B cell (primary cell): ENCODE measurements around the gene SLC37A1. TPM values are rescaled to one million over a fixed set of nuclear protein-coding genes. Genes with fewer than 3 reads are reported as not detected.

Source experiments
- ATAC-seq: fragments of 200-7000 bp; cut with Tn5 transposase; one replicate; pipeline ENCODE4 v1.10.0; 2021; ENCODE audit warnings: low read depth, mild to moderate bottlenecking, moderate number of reproducible peaks, moderate library complexity
- CTCF ChIA-PET: fragments of 350-600 bp; sonication (Branson Sonifier 250); formaldehyde crosslinking; loops from one replicate; lab custom pipeline; 2021; ENCODE audit warnings: antibody characterized with exemption, inconsistent platforms; lab: Charles Lee
- POLR2A ChIA-PET: fragments of 350-600 bp; sonication (Branson Sonifier 250); formaldehyde crosslinking; loops from one replicate; lab custom pipeline; 2021; ENCODE audit warnings: antibody characterized with exemption; lab: Charles Lee
- DNase-seq: peaks from one replicate; pipeline ENCODE4 v3.0.0; 2013
- H2AFZ ChIP-seq: 2 replicates; pipeline ENCODE4 v1.6.1; 2012; ENCODE audit warnings: mild to moderate bottlenecking, low read depth, low read length; ENCODE audit not compliant: insufficient read depth, poor library complexity, severe bottlenecking
- H3K27ac ChIP-seq, 2 donors: 1 replicate in 1 of 2; 2 replicates in 1 of 2; pipeline ENCODE4 v1.5.1; 2012 to 2013; ENCODE audit warnings: low read length in 2 of 2, mild to moderate bottlenecking in 2 of 2, moderate library complexity in 1 of 2
- H3K27me3 ChIP-seq, 4 experiments: fragments of 200-600 bp in 1 of 4; sonication (generic) in 1 of 4; replicated peaks in 1 of 4; 1 replicate in 2 of 4; 2 replicates in 2 of 4; pipeline versions ENCODE4 v1.6.1 to v1.7.0; 2013 to 2016; ENCODE audit warnings: low read length in 3 of 4, mild to moderate bottlenecking in 2 of 4, mixed read lengths in 1 of 4, moderate library complexity in 1 of 4; ENCODE audit not compliant: insufficient read depth in 4 of 4, control insufficient read depth in 3 of 4; ENCODE audit errors: control extremely low read depth in 1 of 4
- H3K36me3 ChIP-seq, 2 experiments: replicated peaks in 1 of 2; 1 replicate in 1 of 2; 2 replicates in 1 of 2; pipeline versions ENCODE4 v1.6.1 to v1.7.1; 2013; ENCODE audit warnings: low read length in 1 of 2; ENCODE audit not compliant: insufficient read depth in 2 of 2, control insufficient read depth in 1 of 2; ENCODE audit errors: control extremely low read depth in 1 of 2, extremely low read depth in 1 of 2
- H3K4me1 ChIP-seq, 2 donors: fragments of 200-600 bp in 1 of 2; sonication (generic) in 1 of 2; 1 replicate in 1 of 2; 2 replicates in 1 of 2; pipeline versions ENCODE4 v1.5.1 to v1.6.1; 2013 to 2017; ENCODE audit warnings: low read length in 2 of 2; ENCODE audit not compliant: control insufficient read depth in 2 of 2, insufficient read depth in 2 of 2
- H3K4me2 ChIP-seq: replicated peaks from 2 replicates; pipeline ENCODE3; 2012; ENCODE audit warnings: mild to moderate bottlenecking, low read depth, low read length; ENCODE audit not compliant: poor library complexity, severe bottlenecking
- H3K4me3 ChIP-seq, 5 experiments: fragments of 200-600 bp in 1 of 5; sonication (generic) in 1 of 5; 1 replicate in 3 of 5; 2 replicates in 2 of 5; pipeline versions ENCODE4 v1.5.1 to v1.7.0; 2011 to 2016; ENCODE audit warnings: low read length in 4 of 5, mild to moderate bottlenecking in 4 of 5, low read depth in 2 of 5, control low read depth in 1 of 5, moderate library complexity in 1 of 5; ENCODE audit not compliant: insufficient read depth in 1 of 5; ENCODE audit errors: control extremely low read depth in 1 of 5, extremely low read depth in 1 of 5
- H3K79me2 ChIP-seq: fragments of 200-600 bp; sonication (generic); one replicate; pipeline ENCODE4 v1.6.0; 2016; ENCODE audit warnings: low read length; ENCODE audit not compliant: control insufficient read depth, insufficient read depth
- H3K9ac ChIP-seq: fragments of 200-600 bp; sonication (generic); 2 replicates; pipeline ENCODE4 v1.6.1; 2017; ENCODE audit warnings: mild to moderate bottlenecking, low read length, moderate library complexity
- H3K9me3 ChIP-seq, 3 donors: one replicate each; pipeline versions ENCODE4 v1.6.1 to v1.7.1; 2013; ENCODE audit warnings: low read length in 2 of 3; ENCODE audit not compliant: control insufficient read depth in 2 of 3, insufficient read depth in 1 of 3; ENCODE audit errors: control extremely low read depth in 1 of 3
- H4K20me1 ChIP-seq: 2 replicates; pipeline ENCODE4 v1.6.0; 2012; ENCODE audit warnings: mild to moderate bottlenecking, low read length; ENCODE audit not compliant: insufficient read depth, control insufficient read depth, poor library complexity, severe bottlenecking
- H3K27ac Mint-ChIP-seq: one replicate; pipeline ENCODE4 v1.8.0; 2021; ENCODE audit warnings: mixed read lengths
- H3K27me3 Mint-ChIP-seq: one replicate; pipeline ENCODE4 v1.8.0; 2021; ENCODE audit warnings: mixed read lengths
- H3K4me1 Mint-ChIP-seq: one replicate; pipeline ENCODE4 v1.8.0; 2021; ENCODE audit warnings: mixed read lengths
- H3K4me3 Mint-ChIP-seq: one replicate; pipeline ENCODE4 v1.8.0; 2021; ENCODE audit warnings: mixed read lengths
- H3K9me3 Mint-ChIP-seq: one replicate; pipeline ENCODE4 v1.8.0; 2022; ENCODE audit warnings: mixed read lengths; ENCODE audit not compliant: insufficient read depth
- EZH2 ChIP-seq: IDR thresholded peaks from 2 replicates; pipeline ENCODE4 v1.6.1; 2012; ENCODE audit warnings: borderline replicate concordance, low read depth, mild to moderate bottlenecking, moderate library complexity, low read length; ENCODE audit not compliant: insufficient read depth, poor library complexity, severe bottlenecking
- WGBS: methylation state at CpG from one replicate; pipeline ENCODE4 v1.1.5; 2013; ENCODE audit warnings: missing lambda C conversion rate; ENCODE audit not compliant: insufficient coverage; 5-methylcytosine and 5-hydroxymethylcytosine counted together
- intact Hi-C: fragments of 100-400 bp; cut with micrococcal nuclease; formaldehyde crosslinking; loops from one replicate; pipeline ENCODE4 v1.10.0; 2022
- polyA plus RNA-seq: library from polyadenylated mRNA; depleted of rRNA; stranded (reverse); fragments of >200 nt; gene quantifications from 2 replicates; pipeline ENCODE4 v1.2.3, GENCODE V29; 2012
- total RNA-seq, 2 donors: library from RNA; stranded (reverse); fragments of 120-200 nt in 1 of 2; gene quantifications; 1 replicate in 1 of 2; 2 replicates in 1 of 2; pipeline versions ENCODE4 v1.2.3 to v1.2.4, GENCODE V29; 2013 to 2022
- TF ChIP-seq, protein P1 (sequence below): fragments of 200-600 bp; IDR thresholded peaks from one replicate; pipeline ENCODE4 v1.8.0; 2022; ENCODE audit warnings: antibody characterized with exemption, mild to moderate bottlenecking

SLC37A1 gene
- total and polyA plus RNA-seq, 2 donors (not counting 1 experiment from before 2014, with no cell fraction given): 38.1 to 60.2 TPM

DNA sequence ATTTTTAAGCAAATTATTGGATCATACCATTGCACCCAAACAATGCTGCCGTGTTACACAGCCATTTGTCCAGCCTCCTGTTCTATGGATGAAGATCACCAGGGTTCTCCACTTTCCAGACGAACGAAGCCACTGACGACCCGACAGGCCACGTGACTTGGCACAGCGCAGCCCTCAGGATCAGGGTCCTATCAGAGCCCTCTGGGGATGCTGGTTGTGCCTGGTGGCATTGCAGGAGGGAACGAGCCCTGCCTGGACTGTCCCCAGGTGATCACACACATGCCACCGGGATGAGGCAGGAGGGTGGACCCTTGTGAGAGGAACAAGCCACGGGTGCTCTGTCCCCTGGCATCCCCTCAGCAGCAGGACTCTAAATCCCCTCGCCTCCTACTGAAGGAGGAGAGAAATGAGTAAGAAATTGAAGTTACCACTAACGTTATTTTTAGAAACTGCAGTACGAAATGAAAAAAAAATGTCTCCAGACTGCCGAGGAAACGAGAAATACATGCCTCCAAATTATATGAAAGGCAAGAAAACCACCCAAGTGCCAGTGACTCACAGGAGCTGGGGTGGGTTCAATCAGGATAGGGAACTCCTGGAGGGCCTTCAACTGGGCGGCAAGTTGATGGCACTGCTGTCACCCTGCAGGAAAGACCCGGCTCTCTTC, 81.1 kb downstream of the SLC37A1 start:
- no peak overlapping the region for H3K4me3 ChIP-seq
- peaks cover 14% of the 10 kb centered on the region for H3K4me1 Mint-ChIP-seq
- peaks cover 23% of the 10 kb centered on the region for H3K27me3 Mint-ChIP-seq
- H3K4me3 Mint-ChIP-seq: no peak overlapping the region
- H3K36me3 ChIP-seq: no peaks in the 10 kb centered on the region
- no peak overlapping the region for H2AFZ ChIP-seq
- H3K27ac Mint-ChIP-seq: no peak overlapping the region
- H3K4me1 ChIP-seq: peaks cover 10 to 17% of the 10 kb centered on the region in 2 donors
- H3K9me3 Mint-ChIP-seq: no peaks in the 10 kb centered on the region
- H3K27me3 ChIP-seq: peaks cover 0 to 12% (median 0%) of the 10 kb centered on the region in 4 experiments
- intact Hi-C loops: loop anchor here (5.0 to 10.0 kb wide), 4 partner anchors 60 to 330 kb away; partner anchors contain the start of genes ERVH48-1 and PDE9A
- H4K20me1 ChIP-seq: no peaks in the 10 kb centered on the region
- no peak overlapping the region for H3K9ac ChIP-seq
- ChIA-PET POLR2A (interaction anchor here (0.6 kb wide), 1 partner anchor 77 kb away, joined by 3 read pairs; no protein-coding TSS in a partner anchor), CTCF (interaction anchor here (0.6 to 4.9 kb wide), 4 partner anchors 161 to 249 kb away, joined by 3 to 74 read pairs (median 10); no protein-coding TSS in a partner anchor)
- TF ChIP-seq EZH2: no peak
- TF ChIP-seq, protein P1, sequence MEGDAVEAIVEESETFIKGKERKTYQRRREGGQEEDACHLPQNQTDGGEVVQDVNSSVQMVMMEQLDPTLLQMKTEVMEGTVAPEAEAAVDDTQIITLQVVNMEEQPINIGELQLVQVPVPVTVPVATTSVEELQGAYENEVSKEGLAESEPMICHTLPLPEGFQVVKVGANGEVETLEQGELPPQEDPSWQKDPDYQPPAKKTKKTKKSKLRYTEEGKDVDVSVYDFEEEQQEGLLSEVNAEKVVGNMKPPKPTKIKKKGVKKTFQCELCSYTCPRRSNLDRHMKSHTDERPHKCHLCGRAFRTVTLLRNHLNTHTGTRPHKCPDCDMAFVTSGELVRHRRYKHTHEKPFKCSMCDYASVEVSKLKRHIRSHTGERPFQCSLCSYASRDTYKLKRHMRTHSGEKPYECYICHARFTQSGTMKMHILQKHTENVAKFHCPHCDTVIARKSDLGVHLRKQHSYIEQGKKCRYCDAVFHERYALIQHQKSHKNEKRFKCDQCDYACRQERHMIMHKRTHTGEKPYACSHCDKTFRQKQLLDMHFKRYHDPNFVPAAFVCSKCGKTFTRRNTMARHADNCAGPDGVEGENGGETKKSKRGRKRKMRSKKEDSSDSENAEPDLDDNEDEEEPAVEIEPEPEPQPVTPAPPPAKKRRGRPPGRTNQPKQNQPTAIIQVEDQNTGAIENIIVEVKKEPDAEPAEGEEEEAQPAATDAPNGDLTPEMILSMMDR: no peak
- no peaks in the 10 kb centered on the region for H3K79me2 ChIP-seq
- DNase-seq (no peak), ATAC-seq (no peak)
- WGBS: 71% methylated on average over 12 of the region's 17 CpGs
- no peak overlapping the region for H3K4me2 ChIP-seq
- H3K27ac ChIP-seq: no peak overlapping the region
- no peaks in the 10 kb centered on the region for H3K9me3 ChIP-seq
